AG04450 (cell line): ENCODE results near the gene CYP4B1. TPM values are rescaled to one million over a fixed set of nuclear protein-coding genes. Genes with fewer than 3 reads are reported as not detected.
"Not testable (repeated sequence)": the region's sequence is repeated elsewhere in the genome, so short reads cannot be mapped to it uniquely, and the experiment has no call there.

Experiments used
- CTCF ChIA-PET: fragments of 300-600, 350-600 bp; formaldehyde crosslinking; extraction: SDS; loops from one replicate; lab custom pipeline; 2022; ENCODE audit warnings: antibody characterized with exemption, inconsistent platforms; lab: Charles Lee
- POLR2A ChIA-PET: fragments of 350-600 bp; formaldehyde crosslinking; extraction: SDS; loops from one replicate; lab custom pipeline; 2021; ENCODE audit warnings: antibody characterized with exemption, inconsistent platforms; lab: Yijun Ruan, JAX
- DNase-seq: peaks from one replicate; pipeline ENCODE4 v3.0.0-alpha.2; 2011; ENCODE audit warnings: low read depth, low spot score
- H3K27ac ChIP-seq: one replicate; pipeline ENCODE4 v1.5.1; 2012; ENCODE audit warnings: low read depth, low read length, control low read depth
- H3K27me3 ChIP-seq: one replicate; pipeline ENCODE4 v1.6.0; 2012; ENCODE audit warnings: low read length; ENCODE audit not compliant: control insufficient read depth, insufficient read depth
- H3K4me3 ChIP-seq: 2 replicates; pipeline ENCODE4 v1.5.1; 2011; ENCODE audit warnings: mild to moderate bottlenecking, low read depth, low read length, control low read depth
- H3K9me3 ChIP-seq: 2 replicates; pipeline ENCODE4 v1.5.1; 2012; ENCODE audit warnings: low read length; ENCODE audit not compliant: control insufficient read depth, insufficient read depth
- polyA minus RNA-seq: library from RNA; depleted of rRNA, polyadenylated mRNA; stranded (reverse); fragments of >200 nt; gene quantifications from 2 replicates; pipeline ENCODE4 v1.2.3, GENCODE V29; 2011; rRNA and poly(A)+ RNA removed
- polyA plus RNA-seq: library from polyadenylated mRNA; depleted of rRNA; stranded (reverse); fragments of >200 nt; gene quantifications from 2 replicates; pipeline ENCODE4 v1.2.3, GENCODE V29; 2011; rRNA removed
- TF ChIP-seq, protein P1 (sequence below): IDR thresholded peaks from 2 replicates; pipeline ENCODE4 v1.5.1; 2011; ENCODE audit warnings: low read depth, low read length, control low read depth, inconsistent platforms

Gene CYP4B1
- polyA plus RNA-seq (not detected in 2 replicates), polyA minus RNA-seq (not detected in 2 replicates)

DNA sequence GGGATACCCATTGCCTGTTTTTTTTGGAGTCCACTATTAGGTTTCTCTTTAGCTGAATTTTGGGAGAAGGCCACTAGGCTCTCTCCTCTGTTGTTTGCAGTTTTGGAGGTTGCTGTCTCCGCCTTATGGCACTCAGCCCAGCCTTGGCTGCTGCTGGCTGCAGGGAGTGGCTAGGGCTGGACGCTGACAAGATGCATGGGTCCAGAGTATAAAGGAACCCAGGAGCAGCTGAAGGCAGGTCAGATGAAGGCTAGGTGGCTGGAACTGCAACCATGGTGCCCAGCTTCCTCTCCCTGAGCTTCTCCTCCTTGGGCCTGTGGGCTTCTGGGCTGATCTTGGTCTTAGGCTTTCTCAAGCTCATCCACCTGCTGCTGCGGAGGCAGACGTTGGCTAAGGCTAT lies at the start of gene CYP4B1:
Gene CYP4B1 (plus strand): TSS at position 237 of the 400 bp plus-strand sequence. CDS start 36 bp downstream, at position 273.
- TF ChIP-seq, protein P1, sequence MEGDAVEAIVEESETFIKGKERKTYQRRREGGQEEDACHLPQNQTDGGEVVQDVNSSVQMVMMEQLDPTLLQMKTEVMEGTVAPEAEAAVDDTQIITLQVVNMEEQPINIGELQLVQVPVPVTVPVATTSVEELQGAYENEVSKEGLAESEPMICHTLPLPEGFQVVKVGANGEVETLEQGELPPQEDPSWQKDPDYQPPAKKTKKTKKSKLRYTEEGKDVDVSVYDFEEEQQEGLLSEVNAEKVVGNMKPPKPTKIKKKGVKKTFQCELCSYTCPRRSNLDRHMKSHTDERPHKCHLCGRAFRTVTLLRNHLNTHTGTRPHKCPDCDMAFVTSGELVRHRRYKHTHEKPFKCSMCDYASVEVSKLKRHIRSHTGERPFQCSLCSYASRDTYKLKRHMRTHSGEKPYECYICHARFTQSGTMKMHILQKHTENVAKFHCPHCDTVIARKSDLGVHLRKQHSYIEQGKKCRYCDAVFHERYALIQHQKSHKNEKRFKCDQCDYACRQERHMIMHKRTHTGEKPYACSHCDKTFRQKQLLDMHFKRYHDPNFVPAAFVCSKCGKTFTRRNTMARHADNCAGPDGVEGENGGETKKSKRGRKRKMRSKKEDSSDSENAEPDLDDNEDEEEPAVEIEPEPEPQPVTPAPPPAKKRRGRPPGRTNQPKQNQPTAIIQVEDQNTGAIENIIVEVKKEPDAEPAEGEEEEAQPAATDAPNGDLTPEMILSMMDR, result no peak
- H3K27ac ChIP-seq, result no peak within 1 kb of the TSS
- ChIA-PET CTCF (no interaction called here), POLR2A (no interaction called here)
- H3K27me3 ChIP-seq, result no peaks in the 10 kb centered on the region
- no peak within 1 kb of the TSS for H3K4me3 ChIP-seq
- H3K9me3 ChIP-seq, result no peaks in the 10 kb centered on the region
- DNase-seq, result no peak

DNA sequence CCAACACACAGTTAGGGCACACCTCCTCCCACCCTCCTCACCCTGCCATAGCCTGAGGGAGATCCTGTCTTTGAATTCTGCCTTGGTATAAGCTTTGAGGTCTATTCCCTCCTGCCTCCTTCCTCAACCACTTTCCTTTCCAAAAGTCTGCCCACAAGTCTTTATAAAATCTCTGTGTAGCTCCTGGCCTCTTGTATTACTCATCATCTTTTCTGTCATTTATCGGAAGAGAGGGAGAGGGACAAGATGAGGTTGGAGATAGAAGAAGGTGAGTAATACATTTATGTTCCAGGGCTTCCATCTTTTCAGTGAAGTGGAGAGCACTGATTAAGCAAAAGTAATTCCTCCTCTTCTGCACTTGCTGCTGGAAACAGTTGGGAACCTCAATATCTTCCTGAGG lies 49.4 kb upstream of the CYP4B1 start:
- Histone ChIP-seq H3K27ac (no peak overlapping the region), H3K9me3 (no peaks in the 10 kb centered on the region), H3K27me3 (no peaks in the 10 kb centered on the region), H3K4me3 (no peak overlapping the region)
- ChIA-PET CTCF (no interaction called here), POLR2A (no interaction called here)
- TF ChIP-seq, protein P1, result no peak
- no peak for DNase-seq

DNA sequence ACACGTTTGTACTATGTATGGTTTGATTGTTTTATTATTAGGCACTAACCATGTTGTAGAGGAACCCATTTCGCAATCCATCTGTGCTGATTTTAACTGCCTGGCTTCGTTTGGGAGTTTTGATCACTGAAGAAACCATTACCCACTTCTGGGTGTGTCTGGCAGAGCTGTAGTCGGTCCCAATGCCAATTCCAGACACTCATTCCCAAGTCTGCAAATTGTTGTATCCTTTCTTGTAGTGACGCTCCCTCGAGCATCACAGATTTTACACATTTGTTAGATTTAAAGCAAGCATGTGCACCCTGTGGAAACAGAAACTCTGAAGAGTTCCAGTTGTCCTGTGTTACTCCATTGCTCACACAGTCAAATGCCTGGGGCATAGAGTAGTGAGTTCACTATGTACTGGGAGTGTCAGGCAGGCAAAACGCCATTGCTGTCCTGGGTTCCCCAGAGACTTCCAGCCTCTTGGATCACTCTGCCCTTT lies 48.9 kb upstream of the CYP4B1 start:
- no peaks in the 10 kb centered on the region for H3K9me3 ChIP-seq
- ChIA-PET CTCF (no interaction called here), POLR2A (no interaction called here)
- H3K27me3 ChIP-seq, result no peaks in the 10 kb centered on the region
- no peak overlapping the region for H3K4me3 ChIP-seq
- H3K27ac ChIP-seq, result no peak overlapping the region
- TF ChIP-seq, protein P1, result no peak
- DNase-seq, result no peak

DNA sequence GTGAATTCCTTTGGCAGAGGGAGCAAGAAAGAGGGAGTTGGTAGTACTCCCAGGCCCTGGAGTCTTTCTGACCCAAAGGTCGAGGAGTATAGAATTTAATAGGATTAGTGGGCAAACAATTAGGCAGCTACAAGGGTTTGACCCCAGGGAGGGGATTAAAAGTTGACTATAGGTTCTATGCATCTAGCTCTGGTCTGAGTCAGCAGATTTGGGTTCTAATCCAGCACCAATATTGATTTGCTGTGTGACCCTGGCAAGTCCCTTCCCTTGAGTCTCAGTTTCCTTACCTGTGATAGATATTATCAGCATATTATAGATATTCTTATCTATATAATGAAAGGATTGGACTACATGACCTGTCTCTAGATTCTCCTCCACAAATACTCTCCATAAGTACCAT lies 44.9 kb upstream of the CYP4B1 start:
- Histone ChIP-seq H3K27ac (no peak overlapping the region), H3K4me3 (no peak overlapping the region), H3K9me3 (no peaks in the 10 kb centered on the region), H3K27me3 (no peaks in the 10 kb centered on the region)
- ChIA-PET POLR2A (no interaction called here), CTCF (interaction anchor here (0.6 kb wide), 1 partner anchor 368 kb away, joined by 4 read pairs; no protein-coding TSS in a partner anchor)
- TF ChIP-seq, protein P1, result no peak
- no peak for DNase-seq

DNA sequence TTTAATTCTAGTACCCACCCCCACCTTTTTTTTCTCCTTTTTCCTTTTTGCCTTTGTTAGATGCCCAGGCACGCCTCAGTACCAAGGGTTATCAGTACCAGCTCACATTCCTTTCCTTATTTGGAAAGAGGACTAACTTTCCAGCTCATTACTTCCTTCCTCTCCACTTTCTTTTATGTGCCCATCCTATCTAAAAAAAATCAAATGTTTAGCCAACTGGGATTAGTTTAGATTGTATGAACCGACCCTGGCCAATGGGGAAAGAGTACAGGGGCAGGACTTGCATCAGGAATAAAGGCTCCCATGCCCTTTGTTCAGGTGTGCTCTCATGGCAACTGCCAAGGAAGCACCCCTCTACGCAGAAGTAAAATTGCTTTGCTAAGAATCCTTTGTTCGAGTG lies 44.1 kb upstream of the CYP4B1 start:
- POLR2A ChIA-PET, H3K27me3 ChIP-seq, H3K27ac ChIP-seq, DNase-seq, H3K4me3 ChIP-seq, H3K9me3 ChIP-seq, CTCF ChIA-PET: not testable (repeated sequence)
